ENCODE results near the gene ASIC1.

The ASIC1 gene

GRCh38 chr12:50112456-50113218 is 55.2 kb downstream of the ASIC1 start:
- Histone ChIP-seq H3K9ac (ENCODE audit: low read length) (peak overlapping the region; percentile 71), H3K4me3 (ENCODE audit: insufficient read depth, low read length, poor library complexity, severe bottlenecking) (peak overlapping the region; percentile 59), H3K27ac (ENCODE audit: low read depth, low read length) (peak overlapping the region; percentile 53), H3K4me2 (ENCODE audit: low read depth, low read length, poor library complexity, severe bottlenecking) (peak overlapping the region; percentile 67), H3K79me2 (ENCODE audit: insufficient read depth, low read length) (peaks cover 51% of the 10 kb centered on the region), H3K36me3 (ENCODE audit: low read length) (no peaks in the 10 kb centered on the region), H3K27me3 (ENCODE audit: low read length) (no peaks in the 10 kb centered on the region), H4K20me1 (ENCODE audit: low read depth, low read length) (no peaks in the 10 kb centered on the region), H3K9me3 (ENCODE audit: insufficient read depth, low read length) (no peaks in the 10 kb centered on the region), H2AFZ (ENCODE audit: low read depth, low read length, severe bottlenecking) (peak overlapping the region; percentile 1), H3K9me2 (replicated peaks; ENCODE audit: insufficient read depth, low read length) (no peaks in the 10 kb centered on the region), H3F3A (ENCODE audit: insufficient read depth) (no peaks in the 10 kb centered on the region)
- TF ChIP-seq CTCF (IDR thresholded peaks at IDR 0.05; ENCODE audit: insufficient read depth, low read length, poor library complexity, severe bottlenecking), result no peak
- no peak for TF ChIP-seq EZH2phosphoT487 (conservative IDR thresholded peaks at IDR 0.05; ENCODE audit: low read length)

- H3K4me3 ChIP-seq (ENCODE audit: insufficient read depth, low read length, poor library complexity, severe bottlenecking), result no peak overlapping the region
- no peak overlapping the region for H3K9ac ChIP-seq (ENCODE audit: low read length)
- H3F3A ChIP-seq (ENCODE audit: insufficient read depth), result no peaks in the 10 kb centered on the region
- H3K9me3 ChIP-seq (ENCODE audit: insufficient read depth, low read length), result no peaks in the 10 kb centered on the region
- no peak overlapping the region for H2AFZ ChIP-seq (ENCODE audit: low read depth, low read length, severe bottlenecking)
- H3K27me3 ChIP-seq (ENCODE audit: low read length), result no peaks in the 10 kb centered on the region
- H4K20me1 ChIP-seq (ENCODE audit: low read depth, low read length), result no peaks in the 10 kb centered on the region
- H3K9me2 ChIP-seq (replicated peaks; ENCODE audit: insufficient read depth, low read length), result no peaks in the 10 kb centered on the region
- no peak overlapping the region for H3K27ac ChIP-seq (ENCODE audit: low read depth, low read length)
- peaks cover 59% of the 10 kb centered on the region for H3K79me2 ChIP-seq (ENCODE audit: insufficient read depth, low read length)
- no peak overlapping the region for H3K4me2 ChIP-seq (ENCODE audit: low read depth, low read length, poor library complexity, severe bottlenecking)
- TF ChIP-seq CTCF (IDR thresholded peaks at IDR 0.05; ENCODE audit: insufficient read depth, low read length, poor library complexity, severe bottlenecking), result no peak
- H3K36me3 ChIP-seq (ENCODE audit: low read length), result no peaks in the 10 kb centered on the region
These were observed 59.7 kb downstream of the ASIC1 start for GRCh38 chr12:50117057-50117622.

GRCh38 chr12:50119387-50119786 is 62.0 kb downstream of the ASIC1 start:
- no peaks in the 10 kb centered on the region for H4K20me1 ChIP-seq (ENCODE audit: low read depth, low read length)

More at GRCh38 chr12:50119387-50119786, 62.0 kb downstream of the ASIC1 start:
- no peaks in the 10 kb centered on the region for H3K36me3 ChIP-seq (ENCODE audit: low read length)
- H2AFZ ChIP-seq (ENCODE audit: low read depth, low read length, severe bottlenecking), result no peak overlapping the region
- no peak overlapping the region for H3K4me2 ChIP-seq (ENCODE audit: low read depth, low read length, poor library complexity, severe bottlenecking)
- no peaks in the 10 kb centered on the region for H3K9me2 ChIP-seq (replicated peaks; ENCODE audit: insufficient read depth, low read length)
- H3F3A ChIP-seq (ENCODE audit: insufficient read depth), result no peaks in the 10 kb centered on the region
- H3K9me3 ChIP-seq (ENCODE audit: insufficient read depth, low read length), result no peaks in the 10 kb centered on the region
- H3K4me3 ChIP-seq (ENCODE audit: insufficient read depth, low read length, poor library complexity, severe bottlenecking), result no peak overlapping the region
- no peak overlapping the region for H3K9ac ChIP-seq (ENCODE audit: low read length)
- H3K27ac ChIP-seq (ENCODE audit: low read depth, low read length), result no peak overlapping the region
- H3K79me2 ChIP-seq (ENCODE audit: insufficient read depth, low read length), result peaks cover 38% of the 10 kb centered on the region
- TF ChIP-seq CTCF (IDR thresholded peaks at IDR 0.05; ENCODE audit: insufficient read depth, low read length, poor library complexity, severe bottlenecking) (no peak), EZH2phosphoT487 (conservative IDR thresholded peaks at IDR 0.05; ENCODE audit: low read length) (no peak)
- H3K27me3 ChIP-seq (ENCODE audit: low read length), result no peaks in the 10 kb centered on the region

Measured in SU-DHL-6 (cell line).